Daoy (cell line): ENCODE data around the gene FMN1. TPM values are rescaled to one million over a fixed set of nuclear protein-coding genes. Genes with fewer than 3 reads are reported as not detected.

Experiments used
- DNase-seq: peaks from one replicate; pipeline ENCODE4 v3.0.0-alpha.2; 2015; ENCODE audit warnings: low read depth
- total RNA-seq: library from RNA; depleted of rRNA; stranded (reverse); fragments of >200 nt; shearing (Covaris generic); gene quantifications from 2 replicates; pipeline ENCODE4 v1.2.3, GENCODE V29; 2014; rRNA removed

The FMN1 gene
- total RNA-seq, result 4.9 and 5.7 TPM in 2 replicates

GRCh38 chr15:33194704-33195670 is at the start of gene FMN1:
TSS of gene FMN1 (minus strand) at chr15:33194714. CDS start at chr15:33154914, 39,800 bp downstream.
- peak; percentile 98 for DNase-seq

- peak; percentile 88 for DNase-seq
Measured at GRCh38 chr15:33243869-33244268, 49.4 kb upstream of the FMN1 start.

- DNase-seq, result peak; percentile 78
Measured at GRCh38 chr15:33243393-33243792, 48.9 kb upstream of the FMN1 start.

- peak; percentile 78 for DNase-seq
Measured at GRCh38 chr15:33242669-33243191, 48.2 kb upstream of the FMN1 start.

GRCh38 chr15:33242165-33242564 is 47.7 kb upstream of the FMN1 start:
- DNase-seq, result peak; percentile 92

GRCh38 chr15:33236841-33237509 is 42.5 kb upstream of the FMN1 start:
- peak; percentile 29 for DNase-seq

- peak; percentile 54 for DNase-seq
Measured at GRCh38 chr15:33234020-33234461, 39.5 kb upstream of the FMN1 start.

- peak; percentile 73 for DNase-seq
Measured at GRCh38 chr15:33226559-33227181, 32.2 kb upstream of the FMN1 start.

GRCh38 chr15:33218071-33218491 is 23.6 kb upstream of the FMN1 start:
- peak; percentile 32 for DNase-seq

- peak; percentile 25 for DNase-seq
Measured at GRCh38 chr15:33215941-33216872, 21.7 kb upstream of the FMN1 start.

- no peak for DNase-seq
Measured at GRCh38 chr15:33211176-33211808, 16.8 kb upstream of the FMN1 start.

- no peak for DNase-seq
Measured at GRCh38 chr15:33209575-33210481, 15.3 kb upstream of the FMN1 start.

- no peak for DNase-seq
Measured at GRCh38 chr15:33207646-33208045, 13.1 kb upstream of the FMN1 start.

- DNase-seq, result no peak
Measured at GRCh38 chr15:33206366-33206765, 11.9 kb upstream of the FMN1 start.

- no peak for DNase-seq
Measured at GRCh38 chr15:33204926-33205325, 10.4 kb upstream of the FMN1 start.

GRCh38 chr15:33204087-33204486 is 9.6 kb upstream of the FMN1 start:
- no peak for DNase-seq

- DNase-seq, result peak; percentile 91
Measured at GRCh38 chr15:33201491-33202231, 7.1 kb upstream of the FMN1 start.

GRCh38 chr15:33200903-33201302 is 6.4 kb upstream of the FMN1 start:
- peak; percentile 76 for DNase-seq
